Neural progenitor cell (in vitro differentiated cells): ENCODE measurements around the gene PTPRN2. TPM values are rescaled to one million over a fixed set of nuclear protein-coding genes. Genes with fewer than 3 reads are reported as not detected.

Source experiments
- DNase-seq: peaks from one replicate; pipeline ENCODE4 v3.0.0-alpha.2; 2016; ENCODE audit warnings: low spot score
- H2AFZ ChIP-seq: fragments of 200-600 bp; sonication (generic); replicated peaks from 2 replicates; pipeline ENCODE4 v1.6.1; 2016; ENCODE audit warnings: antibody characterized with exemption
- H3F3A ChIP-seq: fragments of 200-600 bp; sonication (generic); 2 replicates; pipeline ENCODE4 v1.6.1; 2016; ENCODE audit warnings: antibody characterized with exemption, low read depth
- H3K27ac ChIP-seq: fragments of 200-600 bp; sonication (generic); 2 replicates; pipeline ENCODE4 v1.5.1; 2016; ENCODE audit warnings: mild to moderate bottlenecking
- H3K27me3 ChIP-seq: fragments of 200-600 bp; sonication (generic); 2 replicates; pipeline ENCODE4 v1.6.1; 2016; ENCODE audit warnings: mild to moderate bottlenecking, moderate library complexity
- H3K36me3 ChIP-seq: fragments of 200-600 bp; sonication (generic); 2 replicates; pipeline ENCODE4 v1.5.1; 2016
- H3K4me1 ChIP-seq: fragments of 200-600 bp; sonication (generic); 2 replicates; pipeline ENCODE4 v1.6.1; 2016; ENCODE audit warnings: mixed run types
- H3K4me2 ChIP-seq: fragments of 200-600 bp; sonication (generic); 2 replicates; pipeline ENCODE4 v1.6.1; 2016
- H3K4me3 ChIP-seq: fragments of 200-600 bp; sonication (generic); 2 replicates; pipeline ENCODE4 v1.5.1; 2016
- H3K79me2 ChIP-seq: fragments of 200-600 bp; sonication (generic); 2 replicates; pipeline ENCODE4 v1.6.1; 2016; ENCODE audit warnings: low read depth
- H3K9ac ChIP-seq: fragments of 200-600 bp; sonication (generic); 2 replicates; pipeline ENCODE4 v1.6.1; 2016
- H3K9me3 ChIP-seq: fragments of 200-600 bp; sonication (generic); 2 replicates; pipeline ENCODE4 v1.5.1; 2016; ENCODE audit warnings: low read depth
- H4K20me1 ChIP-seq: fragments of 200-600 bp; sonication (generic); 2 replicates; pipeline ENCODE4 v1.6.1; 2016; ENCODE audit warnings: low read depth
- H3K27ac Mint-ChIP-seq: 3 replicates; pipeline ENCODE4 v1.8.0; 2021; ENCODE audit warnings: mixed read lengths
- H3K27me3 Mint-ChIP-seq: 2 replicates; pipeline ENCODE4 v1.8.0; 2022; ENCODE audit warnings: low read depth, mild to moderate bottlenecking, inconsistent platforms, moderate library complexity, mixed read lengths; ENCODE audit not compliant: insufficient read depth
- H3K36me3 Mint-ChIP-seq: 3 replicates; pipeline ENCODE4 v1.8.0; 2021; ENCODE audit warnings: mixed read lengths
- H3K4me1 Mint-ChIP-seq: 3 replicates; pipeline ENCODE4 v1.8.0; 2021; ENCODE audit warnings: mixed read lengths
- H3K4me3 Mint-ChIP-seq: 3 replicates; pipeline ENCODE4 v1.8.0; 2021; ENCODE audit warnings: mild to moderate bottlenecking, moderate library complexity, mixed read lengths
- H3K9me3 Mint-ChIP-seq: 3 replicates; pipeline ENCODE4 v1.8.0; 2020; ENCODE audit warnings: mixed read lengths
- CTCF ChIP-seq: fragments of 200-600 bp; sonication (generic); IDR thresholded peaks from 2 replicates; pipeline ENCODE4 v1.5.1; 2017; ENCODE audit warnings: antibody characterized with exemption, mild to moderate bottlenecking
- EZH2 ChIP-seq: fragments of 200-600 bp; sonication (generic); IDR thresholded peaks from 2 replicates; pipeline ENCODE4 v1.6.1; 2017; ENCODE audit warnings: antibody characterized with exemption, mild to moderate bottlenecking, moderate library complexity
- EZH2phosphoT487 ChIP-seq: fragments of 200-600 bp; sonication (generic); IDR thresholded peaks from 2 replicates; pipeline ENCODE4 v1.6.1; 2017; ENCODE audit warnings: antibody characterized with exemption
- total RNA-seq: library from RNA; depleted of rRNA; stranded (reverse); fragments of >200 nt; gene quantifications from 2 replicates; pipeline ENCODE4 v1.2.3, GENCODE V29; 2015; ENCODE audit warnings: low replicate concordance

The PTPRN2 gene
- total RNA-seq, 1 donor from 2014 or later: 3.0 TPM

- H3K27me3 Mint-ChIP-seq: no peaks in the 10 kb centered on the region
- H2AFZ ChIP-seq: no peak overlapping the region
- no peaks in the 10 kb centered on the region for H3K9me3 ChIP-seq
- no peaks in the 10 kb centered on the region for H3K36me3 ChIP-seq
- H3K27ac ChIP-seq: no peak overlapping the region
- TF ChIP-seq EZH2phosphoT487 (no peak), EZH2 (no peak), CTCF (no peak)
- no peaks in the 10 kb centered on the region for H3K27me3 ChIP-seq
- H3K4me1 Mint-ChIP-seq: peaks cover 29% of the 10 kb centered on the region
- H3F3A ChIP-seq: peaks cover 22% of the 10 kb centered on the region
- H3K4me2 ChIP-seq: peak overlapping the region; percentile 50
- no peak overlapping the region for H3K9ac ChIP-seq
- H3K4me1 ChIP-seq: peaks cover 34% of the 10 kb centered on the region
- H4K20me1 ChIP-seq: no peaks in the 10 kb centered on the region
- H3K79me2 ChIP-seq: no peaks in the 10 kb centered on the region
- no peaks in the 10 kb centered on the region for H3K36me3 Mint-ChIP-seq
- no peak overlapping the region for H3K4me3 Mint-ChIP-seq
- H3K9me3 Mint-ChIP-seq: peaks cover 2% of the 10 kb centered on the region
- peak overlapping the region; percentile 35 for H3K27ac Mint-ChIP-seq
- DNase-seq: no peak
- H3K4me3 ChIP-seq: no peak overlapping the region
Observed at GRCh38 chr7:158050441-158050977, 537.1 kb downstream of the PTPRN2 start.

- Histone ChIP-seq H3K9ac (no peak overlapping the region), H3K4me1 (peaks cover 42% of the 10 kb centered on the region), H3K27ac (no peak overlapping the region), H3K36me3 (no peaks in the 10 kb centered on the region), H3K79me2 (no peaks in the 10 kb centered on the region), H3K4me3 (no peak overlapping the region), H3K27me3 (no peaks in the 10 kb centered on the region), H3K4me2 (no peak overlapping the region), H4K20me1 (no peaks in the 10 kb centered on the region), H3K9me3 (no peaks in the 10 kb centered on the region), H2AFZ (no peak overlapping the region), H3F3A (peaks cover 22% of the 10 kb centered on the region)
- H3K4me1 Mint-ChIP-seq: peaks cover 34% of the 10 kb centered on the region
- no peak overlapping the region for H3K27ac Mint-ChIP-seq
- H3K4me3 Mint-ChIP-seq: no peak overlapping the region
- TF ChIP-seq CTCF: no peak
- TF ChIP-seq EZH2phosphoT487: no peak
- no peak for TF ChIP-seq EZH2
- H3K9me3 Mint-ChIP-seq: no peaks in the 10 kb centered on the region
- peaks cover 2% of the 10 kb centered on the region for H3K27me3 Mint-ChIP-seq
- H3K36me3 Mint-ChIP-seq: no peaks in the 10 kb centered on the region
- DNase-seq: no peak
Observed at GRCh38 chr7:158049271-158049670, 538.4 kb downstream of the PTPRN2 start.

GRCh38 chr7:158048569-158048968 is 539.1 kb downstream of the PTPRN2 start:
- H3K4me1 ChIP-seq: peaks cover 47% of the 10 kb centered on the region
- no peaks in the 10 kb centered on the region for H3K27me3 ChIP-seq
- Mint-ChIP-seq H3K36me3 (no peaks in the 10 kb centered on the region), H3K9me3 (no peaks in the 10 kb centered on the region), H3K27ac (no peak overlapping the region), H3K27me3 (peaks cover 2% of the 10 kb centered on the region), H3K4me1 (peaks cover 40% of the 10 kb centered on the region), H3K4me3 (no peak overlapping the region)
- no peaks in the 10 kb centered on the region for H3K9me3 ChIP-seq
- H3K4me3 ChIP-seq: no peak overlapping the region
- no peak for DNase-seq
- no peak overlapping the region for H2AFZ ChIP-seq
- no peaks in the 10 kb centered on the region for H4K20me1 ChIP-seq
- no peak overlapping the region for H3K4me2 ChIP-seq
- no peaks in the 10 kb centered on the region for H3K79me2 ChIP-seq
- no peaks in the 10 kb centered on the region for H3K36me3 ChIP-seq
- H3K27ac ChIP-seq: no peak overlapping the region
- H3F3A ChIP-seq: peaks cover 22% of the 10 kb centered on the region
- TF ChIP-seq EZH2 (no peak), EZH2phosphoT487 (no peak), CTCF (no peak)
- no peak overlapping the region for H3K9ac ChIP-seq
